ENCODE data around the gene ZDHHC11B.
"Not testable (repeated sequence)": the region's sequence is repeated elsewhere in the genome, so short reads cannot be mapped to it uniquely, and the experiment has no call there.

GRCh38 chr5:719379-719778, 65.2 kb downstream of the ZDHHC11B start:
- TF ChIP-seq, protein P1, sequence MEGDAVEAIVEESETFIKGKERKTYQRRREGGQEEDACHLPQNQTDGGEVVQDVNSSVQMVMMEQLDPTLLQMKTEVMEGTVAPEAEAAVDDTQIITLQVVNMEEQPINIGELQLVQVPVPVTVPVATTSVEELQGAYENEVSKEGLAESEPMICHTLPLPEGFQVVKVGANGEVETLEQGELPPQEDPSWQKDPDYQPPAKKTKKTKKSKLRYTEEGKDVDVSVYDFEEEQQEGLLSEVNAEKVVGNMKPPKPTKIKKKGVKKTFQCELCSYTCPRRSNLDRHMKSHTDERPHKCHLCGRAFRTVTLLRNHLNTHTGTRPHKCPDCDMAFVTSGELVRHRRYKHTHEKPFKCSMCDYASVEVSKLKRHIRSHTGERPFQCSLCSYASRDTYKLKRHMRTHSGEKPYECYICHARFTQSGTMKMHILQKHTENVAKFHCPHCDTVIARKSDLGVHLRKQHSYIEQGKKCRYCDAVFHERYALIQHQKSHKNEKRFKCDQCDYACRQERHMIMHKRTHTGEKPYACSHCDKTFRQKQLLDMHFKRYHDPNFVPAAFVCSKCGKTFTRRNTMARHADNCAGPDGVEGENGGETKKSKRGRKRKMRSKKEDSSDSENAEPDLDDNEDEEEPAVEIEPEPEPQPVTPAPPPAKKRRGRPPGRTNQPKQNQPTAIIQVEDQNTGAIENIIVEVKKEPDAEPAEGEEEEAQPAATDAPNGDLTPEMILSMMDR (IDR thresholded peaks at IDR 0.05): not testable (repeated sequence)
- TF ChIP-seq POLR2A (IDR thresholded peaks at IDR 0.05): not testable (repeated sequence)

Measured in body of pancreas (tissue), 4 donors.